C4-2B (cell line): ENCODE measurements around the gene TDP1.

ENCODE experiments used
- CTCF ChIP-seq: fragments of 450-650 bp; conservative IDR thresholded peaks from 2 replicates; pipeline ENCODE4 v1.5.1; 2017; ENCODE audit warnings: mild to moderate bottlenecking
- ZFX ChIP-seq: fragments of 450-650 bp; IDR thresholded peaks from 2 replicates; pipeline ENCODE4 v1.6.1; 2017

GRCh38 chr14:89990218-89990617, 34.5 kb downstream of the TDP1 start:
- TF ChIP-seq CTCF (no peak), ZFX (no peak)
